H9 (cell line): ENCODE data around the gene ABHD16B. TPM values are rescaled to one million over a fixed set of nuclear protein-coding genes. Genes with fewer than 3 reads are reported as not detected.

Experiments used
- DNase-seq: peaks from one replicate; pipeline ENCODE4 v3.0.0-alpha.2; 2017
- H2AFZ ChIP-seq: one replicate; pipeline ENCODE4 v1.6.1; 2013; ENCODE audit warnings: mild to moderate bottlenecking, low read length, control low read depth, moderate library complexity
- H2AK5ac ChIP-seq: 2 replicates; pipeline ENCODE4 v1.6.1; 2013; ENCODE audit warnings: low read length, control low read depth, mixed read lengths; ENCODE audit not compliant: insufficient read length
- H2BK120ac ChIP-seq: one replicate; pipeline ENCODE4 v1.6.1; 2013; ENCODE audit warnings: low read depth, mild to moderate bottlenecking, low read length, control low read depth, inconsistent platforms; ENCODE audit not compliant: poor library complexity, severe bottlenecking
- H2BK12ac ChIP-seq: 2 replicates; pipeline ENCODE4 v1.6.1; 2013; ENCODE audit warnings: low read length, control low read depth, mixed read lengths, low read depth; ENCODE audit not compliant: insufficient read length
- H2BK15ac ChIP-seq: 2 replicates; pipeline ENCODE4 v1.6.1; 2013; ENCODE audit warnings: low read depth, low read length, control low read depth
- H2BK20ac ChIP-seq: one replicate; pipeline ENCODE4 v1.6.1; 2013; ENCODE audit warnings: low read depth, mild to moderate bottlenecking, low read length, control low read depth, inconsistent platforms; ENCODE audit not compliant: poor library complexity, severe bottlenecking
- H2BK5ac ChIP-seq: 2 replicates; pipeline ENCODE4 v1.6.1; 2013; ENCODE audit warnings: low read length, control low read depth, mixed read lengths; ENCODE audit not compliant: insufficient read length
- H3K14ac ChIP-seq: 2 replicates; pipeline ENCODE4 v1.6.1; 2013; ENCODE audit warnings: low read length, control low read depth; ENCODE audit not compliant: insufficient read depth
- H3K18ac ChIP-seq: 2 replicates; pipeline ENCODE4 v1.6.1; 2013; ENCODE audit warnings: low read depth, mild to moderate bottlenecking, mixed read lengths, low read length, control low read depth; ENCODE audit not compliant: insufficient read length
- H3K23ac ChIP-seq: 2 replicates; pipeline ENCODE4 v1.6.1; 2013; ENCODE audit warnings: low read length, control low read depth, mixed read lengths, low read depth; ENCODE audit not compliant: insufficient read length
- H3K23me2 ChIP-seq: 2 replicates; pipeline ENCODE4 v1.6.1; 2013; ENCODE audit warnings: low read depth, mild to moderate bottlenecking, mixed read lengths, low read length, control low read depth; ENCODE audit not compliant: insufficient read length, poor library complexity, severe bottlenecking
- H3K27ac ChIP-seq: 2 replicates; pipeline ENCODE4 v1.5.1; 2013; ENCODE audit warnings: low read length, control low read depth, mixed read lengths, low read depth; ENCODE audit not compliant: insufficient read length
- H3K27me3 ChIP-seq: 2 replicates; pipeline ENCODE4 v1.6.1; 2013; ENCODE audit warnings: low read length, control low read depth, inconsistent platforms; ENCODE audit not compliant: insufficient read depth
- H3K4ac ChIP-seq: 2 replicates; pipeline ENCODE4 v1.6.1; 2013; ENCODE audit warnings: low read depth, mild to moderate bottlenecking, control low read depth, inconsistent platforms, low read length, moderate library complexity
- H3K4me1 ChIP-seq: 2 replicates; pipeline ENCODE4 v1.6.1; 2013; ENCODE audit warnings: low read length, control low read depth, inconsistent platforms; ENCODE audit not compliant: insufficient read depth
- H3K4me2 ChIP-seq: 2 replicates; pipeline ENCODE4 v1.6.1; 2013; ENCODE audit warnings: low read length, control low read depth, mixed read lengths; ENCODE audit not compliant: insufficient read length, insufficient read depth
- H3K56ac ChIP-seq: 2 replicates; pipeline ENCODE4 v1.6.1; 2013; ENCODE audit warnings: low read depth, mild to moderate bottlenecking, mixed read lengths, low read length, control low read depth; ENCODE audit not compliant: insufficient read length
- H3K79me1 ChIP-seq: 2 replicates; pipeline ENCODE4 v1.6.1; 2013; ENCODE audit warnings: low read depth, mild to moderate bottlenecking, moderate library complexity, low read length, control low read depth, inconsistent platforms; ENCODE audit not compliant: insufficient read depth, poor library complexity, severe bottlenecking
- H3K79me2 ChIP-seq: 2 replicates; pipeline ENCODE4 v1.6.1; 2013; ENCODE audit warnings: low read length, control low read depth, inconsistent platforms; ENCODE audit not compliant: insufficient read depth
- H3K9ac ChIP-seq: 2 replicates; pipeline ENCODE4 v1.6.1; 2013; ENCODE audit warnings: low read length, control low read depth, mixed read lengths; ENCODE audit not compliant: insufficient read length; ENCODE audit errors: extremely low read depth
- H3K9me3 ChIP-seq: one replicate; pipeline ENCODE4 v1.6.1; 2013; ENCODE audit warnings: low read depth, low read length, inconsistent platforms; ENCODE audit not compliant: control insufficient read depth
- H3T11ph ChIP-seq: one replicate; pipeline ENCODE4 v1.6.1; 2013; ENCODE audit warnings: mild to moderate bottlenecking, low read length, control low read depth, inconsistent platforms
- H4K20me1 ChIP-seq: one replicate; pipeline ENCODE4 v1.6.1; 2013; ENCODE audit not compliant: control insufficient read depth, insufficient read length, insufficient read depth
- H4K5ac ChIP-seq: 2 replicates; pipeline ENCODE4 v1.6.1; 2013; ENCODE audit warnings: low read depth, mild to moderate bottlenecking, mixed read lengths, low read length, control low read depth; ENCODE audit not compliant: insufficient read length
- H4K8ac ChIP-seq: replicated peaks from 2 replicates; pipeline ENCODE4 v1.6.1; 2013; ENCODE audit warnings: low read length, control low read depth, mixed read lengths, low read depth; ENCODE audit not compliant: insufficient read length
- H4K91ac ChIP-seq: 2 replicates; pipeline ENCODE4 v1.6.1; 2013; ENCODE audit warnings: low read depth, mild to moderate bottlenecking, moderate library complexity, mixed read lengths, low read length, control low read depth; ENCODE audit not compliant: insufficient read length
- H3K27ac Mint-ChIP-seq, 3 experiments: 2 replicates in 2 of 3; 3 replicates in 1 of 3; pipeline ENCODE4 v1.8.0; 2020 to 2021; ENCODE audit warnings: mixed read lengths in 3 of 3, mild to moderate bottlenecking in 1 of 3, moderate library complexity in 1 of 3
- H3K27me3 Mint-ChIP-seq: 2 replicates; pipeline ENCODE4 v1.8.0; 2021; ENCODE audit warnings: low read depth, mild to moderate bottlenecking, moderate library complexity, mixed read lengths
- H3K36me3 Mint-ChIP-seq, 3 experiments: 2 replicates in 2 of 3; 3 replicates in 1 of 3; pipeline ENCODE4 v1.8.0; 2020 to 2021; ENCODE audit warnings: low read depth in 3 of 3, mixed read lengths in 3 of 3; ENCODE audit not compliant: insufficient read depth in 1 of 3
- H3K4me1 Mint-ChIP-seq, 2 experiments: 2 replicates each; pipeline ENCODE4 v1.8.0; 2020; ENCODE audit warnings: mixed read lengths in 2 of 2
- H3K4me3 Mint-ChIP-seq, 2 experiments: 2 replicates in 1 of 2; 3 replicates in 1 of 2; pipeline ENCODE4 v1.8.0; 2020 to 2021; ENCODE audit warnings: mild to moderate bottlenecking in 2 of 2, mixed read lengths in 2 of 2, moderate library complexity in 1 of 2
- H3K9me3 Mint-ChIP-seq, 2 experiments: 2 replicates in 1 of 2; 3 replicates in 1 of 2; pipeline ENCODE4 v1.8.0; 2020; ENCODE audit warnings: mild to moderate bottlenecking in 2 of 2, mixed read lengths in 2 of 2, moderate library complexity in 1 of 2
- WGBS: extraction: QIAGEN DNeasy Blood & Tissue Kit; methylation state at CpG from one replicate; pipeline ENCODE4 v1.1.7; 2013; ENCODE audit warnings: missing lambda C conversion rate, low lambda C conversion rate, mixed read lengths; ENCODE audit not compliant: insufficient read length; ENCODE audit errors: extremely low coverage; 5-methylcytosine and 5-hydroxymethylcytosine counted together
- total RNA-seq: library from RNA; stranded (reverse); gene quantifications from 2 replicates; pipeline ENCODE4 v1.2.1, GENCODE V29; 2021
- TF ChIP-seq, protein P1 (sequence below): fragments of 200-600 bp; sonication (generic); conservative IDR thresholded peaks from 3 replicates; pipeline ENCODE4 v1.8.0; 2021; ENCODE audit warnings: antibody characterized with exemption, mild to moderate bottlenecking

ABHD16B gene
- total RNA-seq, 1 experiment from 2014 or later: not detected

DNA sequence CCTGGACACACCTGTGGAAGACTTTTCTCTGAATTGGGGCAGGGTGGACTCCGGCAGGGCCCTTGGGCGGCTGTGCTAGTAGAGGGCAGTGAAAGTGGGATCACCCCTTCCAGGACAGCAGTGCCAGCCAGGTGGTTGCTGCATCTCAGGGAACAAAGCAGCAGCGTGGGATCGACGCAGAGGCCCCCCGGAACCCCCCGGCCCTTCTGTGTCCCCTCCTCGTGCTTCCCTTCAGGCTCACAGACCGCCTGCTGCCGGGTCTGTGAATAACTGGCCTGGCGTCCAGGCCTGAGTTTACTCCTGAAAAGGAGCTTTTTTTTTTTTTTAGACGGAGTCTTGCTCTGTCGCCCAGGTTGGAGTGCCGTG lies 24.7 kb downstream of the ABHD16B start:
- no peak overlapping the region for H2BK15ac ChIP-seq
- WGBS: no CpG with 5 or more reads among the region's 14 CpGs
- TF ChIP-seq, protein P1, sequence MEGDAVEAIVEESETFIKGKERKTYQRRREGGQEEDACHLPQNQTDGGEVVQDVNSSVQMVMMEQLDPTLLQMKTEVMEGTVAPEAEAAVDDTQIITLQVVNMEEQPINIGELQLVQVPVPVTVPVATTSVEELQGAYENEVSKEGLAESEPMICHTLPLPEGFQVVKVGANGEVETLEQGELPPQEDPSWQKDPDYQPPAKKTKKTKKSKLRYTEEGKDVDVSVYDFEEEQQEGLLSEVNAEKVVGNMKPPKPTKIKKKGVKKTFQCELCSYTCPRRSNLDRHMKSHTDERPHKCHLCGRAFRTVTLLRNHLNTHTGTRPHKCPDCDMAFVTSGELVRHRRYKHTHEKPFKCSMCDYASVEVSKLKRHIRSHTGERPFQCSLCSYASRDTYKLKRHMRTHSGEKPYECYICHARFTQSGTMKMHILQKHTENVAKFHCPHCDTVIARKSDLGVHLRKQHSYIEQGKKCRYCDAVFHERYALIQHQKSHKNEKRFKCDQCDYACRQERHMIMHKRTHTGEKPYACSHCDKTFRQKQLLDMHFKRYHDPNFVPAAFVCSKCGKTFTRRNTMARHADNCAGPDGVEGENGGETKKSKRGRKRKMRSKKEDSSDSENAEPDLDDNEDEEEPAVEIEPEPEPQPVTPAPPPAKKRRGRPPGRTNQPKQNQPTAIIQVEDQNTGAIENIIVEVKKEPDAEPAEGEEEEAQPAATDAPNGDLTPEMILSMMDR: no peak
- Mint-ChIP-seq H3K4me1 (no peaks in the 10 kb centered on the region), H3K27me3 (no peaks in the 10 kb centered on the region), H3K27ac (no peak overlapping the region), H3K36me3 (peaks cover 19 to 75% (median 71%) of the 10 kb centered on the region in 3 experiments; a peak in 6 of 7 replicates), H3K9me3 (no peaks in the 10 kb centered on the region), H3K4me3 (no peak overlapping the region)
- no peak overlapping the region for H2BK5ac ChIP-seq
- H2AFZ ChIP-seq: no peak overlapping the region
- no peak overlapping the region for H3K9ac ChIP-seq
- H2BK20ac ChIP-seq: no peak overlapping the region
- no peaks in the 10 kb centered on the region for H3K23me2 ChIP-seq
- H3K27me3 ChIP-seq: no peaks in the 10 kb centered on the region
- DNase-seq: no peak
- no peak overlapping the region for H3K14ac ChIP-seq
- no peak overlapping the region for H2BK12ac ChIP-seq
- no peaks in the 10 kb centered on the region for H3K4me1 ChIP-seq
- H3T11ph ChIP-seq: no peak overlapping the region
- no peak overlapping the region for H4K8ac ChIP-seq
- no peaks in the 10 kb centered on the region for H3K79me1 ChIP-seq
- H4K91ac ChIP-seq: no peak overlapping the region
- H4K5ac ChIP-seq: no peak overlapping the region
- no peak overlapping the region for H3K23ac ChIP-seq
- H3K9me3 ChIP-seq: no peaks in the 10 kb centered on the region
- no peak overlapping the region for H3K27ac ChIP-seq
- no peaks in the 10 kb centered on the region for H4K20me1 ChIP-seq
- H3K56ac ChIP-seq: no peak overlapping the region
- H3K4ac ChIP-seq: no peak overlapping the region
- no peaks in the 10 kb centered on the region for H3K79me2 ChIP-seq
- H3K4me2 ChIP-seq: no peak overlapping the region
- no peak overlapping the region for H2BK120ac ChIP-seq
- H3K18ac ChIP-seq: no peak overlapping the region
- H2AK5ac ChIP-seq: no peak overlapping the region
